HFF-Myc (cell line): ENCODE results near the gene DLX1.

Source experiments
- DNase-seq: peaks from one replicate; pipeline ENCODE4 v3.0.0-alpha.2; 2011; ENCODE audit warnings: low read depth; ENCODE audit errors: extremely low read depth
- H3K4me3 ChIP-seq: replicated peaks from 2 replicates; pipeline ENCODE4 v1.5.1; 2011; ENCODE audit warnings: low read depth, mild to moderate bottlenecking, control low read depth, low read length
- TF ChIP-seq, protein P1 (sequence below): IDR thresholded peaks from 2 replicates; pipeline ENCODE4 v1.5.1; 2012; ENCODE audit warnings: mild to moderate bottlenecking, low read depth, low read length, control low read depth; ENCODE audit errors: missing control alignments

DLX1 gene

GRCh38 chr2:172087780-172088244, 2.5 kb downstream of the DLX1 start:
- no peak for DNase-seq
- TF ChIP-seq, protein P1, sequence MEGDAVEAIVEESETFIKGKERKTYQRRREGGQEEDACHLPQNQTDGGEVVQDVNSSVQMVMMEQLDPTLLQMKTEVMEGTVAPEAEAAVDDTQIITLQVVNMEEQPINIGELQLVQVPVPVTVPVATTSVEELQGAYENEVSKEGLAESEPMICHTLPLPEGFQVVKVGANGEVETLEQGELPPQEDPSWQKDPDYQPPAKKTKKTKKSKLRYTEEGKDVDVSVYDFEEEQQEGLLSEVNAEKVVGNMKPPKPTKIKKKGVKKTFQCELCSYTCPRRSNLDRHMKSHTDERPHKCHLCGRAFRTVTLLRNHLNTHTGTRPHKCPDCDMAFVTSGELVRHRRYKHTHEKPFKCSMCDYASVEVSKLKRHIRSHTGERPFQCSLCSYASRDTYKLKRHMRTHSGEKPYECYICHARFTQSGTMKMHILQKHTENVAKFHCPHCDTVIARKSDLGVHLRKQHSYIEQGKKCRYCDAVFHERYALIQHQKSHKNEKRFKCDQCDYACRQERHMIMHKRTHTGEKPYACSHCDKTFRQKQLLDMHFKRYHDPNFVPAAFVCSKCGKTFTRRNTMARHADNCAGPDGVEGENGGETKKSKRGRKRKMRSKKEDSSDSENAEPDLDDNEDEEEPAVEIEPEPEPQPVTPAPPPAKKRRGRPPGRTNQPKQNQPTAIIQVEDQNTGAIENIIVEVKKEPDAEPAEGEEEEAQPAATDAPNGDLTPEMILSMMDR, result no peak
- peak overlapping the region; percentile 63 for H3K4me3 ChIP-seq

GRCh38 chr2:172088245-172089004, 3.1 kb downstream of the DLX1 start:
- no peak for DNase-seq

DNA sequence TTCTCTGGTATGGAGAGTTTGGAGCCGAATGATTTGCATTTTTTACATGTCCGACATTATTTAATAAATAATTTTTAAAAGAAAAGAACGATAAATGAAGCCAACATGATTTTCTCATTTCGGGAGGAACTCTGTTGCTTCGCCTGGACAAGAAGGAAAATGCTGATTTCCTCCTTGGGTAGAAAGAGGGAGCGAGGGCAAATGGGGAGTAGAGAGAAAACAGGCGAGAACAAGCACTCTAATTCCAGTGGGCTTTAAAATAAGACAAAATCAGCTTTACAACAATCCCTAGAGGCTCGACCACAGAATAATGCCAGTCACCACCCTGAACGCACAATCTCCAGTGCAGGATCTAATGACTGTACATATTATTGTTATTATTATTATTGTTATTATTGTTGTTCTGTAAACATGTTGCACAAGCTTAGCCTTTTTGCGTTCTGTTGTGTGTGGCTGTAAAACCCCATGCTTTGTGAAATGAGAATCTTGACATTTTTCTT, 3.7 kb downstream of the DLX1 start:
- H3K4me3 ChIP-seq, result no peak overlapping the region
- TF ChIP-seq, protein P1, result no peak
- DNase-seq, result no peak

More at GRCh38 chr2:172088245-172089004, 3.1 kb downstream of the DLX1 start:
- no peak overlapping the region for H3K4me3 ChIP-seq
- TF ChIP-seq, protein P1, result no peak

GRCh38 chr2:172089633-172090032, 4.3 kb downstream of the DLX1 start:
- no peak overlapping the region for H3K4me3 ChIP-seq
- TF ChIP-seq, protein P1, result no peak
- DNase-seq, result no peak

- no peak for DNase-seq
- H3K4me3 ChIP-seq, result no peak overlapping the region
- TF ChIP-seq, protein P1, result no peak
These were observed 5.0 kb downstream of the DLX1 start for GRCh38 chr2:172090044-172090961.

GRCh38 chr2:172091000-172091641, 5.8 kb downstream of the DLX1 start:
- no peak overlapping the region for H3K4me3 ChIP-seq
- TF ChIP-seq, protein P1, result no peak
- no peak for DNase-seq
